Measurements from ENCODE around the gene PTPRT.
"Not testable (repeated sequence)": the region's sequence is repeated elsewhere in the genome, so short reads cannot be mapped to it uniquely, and the experiment has no call there.

PTPRT gene

DNA sequence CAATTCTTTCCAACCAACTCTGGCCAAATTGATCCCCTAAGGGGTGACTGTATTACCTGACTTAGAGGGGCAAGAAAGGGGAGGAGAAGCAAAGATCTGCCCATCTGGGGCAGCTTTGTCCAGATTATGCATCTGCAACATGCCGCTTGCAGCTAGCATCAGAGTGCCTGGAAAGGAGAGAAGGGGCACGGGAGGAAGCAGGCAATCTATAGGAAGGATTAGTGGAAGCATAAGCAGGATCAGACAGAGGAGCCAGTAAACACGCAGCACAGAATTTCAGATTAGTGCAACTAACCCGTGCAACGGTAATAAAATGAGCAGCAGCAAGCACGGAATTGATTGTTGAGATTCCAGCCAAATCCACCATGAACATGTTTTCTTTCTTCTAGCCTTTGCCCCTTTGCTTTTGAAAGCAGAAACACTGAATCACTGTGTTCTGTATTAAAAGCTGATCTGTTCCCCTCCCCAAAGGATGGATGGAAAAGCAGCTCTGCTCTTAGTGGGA, 927.9 kb downstream of the PTPRT start:
- no peak for DNase-seq

DNA sequence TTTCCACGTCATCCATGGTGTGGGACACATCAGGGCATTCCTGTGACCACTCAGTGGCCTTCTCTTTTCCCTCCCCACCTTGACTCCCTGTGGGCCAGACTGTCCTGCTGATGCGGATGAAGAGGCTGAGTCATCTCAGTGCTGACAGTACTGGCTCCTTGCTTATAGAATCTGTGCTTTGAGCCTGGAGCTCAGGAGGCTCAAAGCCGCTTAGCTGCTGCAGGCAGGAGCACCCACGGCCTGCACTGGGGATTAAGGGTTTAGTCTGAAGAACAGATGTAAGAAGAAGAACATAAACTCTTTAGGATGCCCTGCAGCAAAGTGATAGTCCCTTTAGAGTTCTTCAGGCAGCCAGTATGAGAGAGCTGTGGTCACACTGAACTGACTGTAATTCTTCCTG, 929.5 kb downstream of the PTPRT start:
- no peak for DNase-seq

DNA sequence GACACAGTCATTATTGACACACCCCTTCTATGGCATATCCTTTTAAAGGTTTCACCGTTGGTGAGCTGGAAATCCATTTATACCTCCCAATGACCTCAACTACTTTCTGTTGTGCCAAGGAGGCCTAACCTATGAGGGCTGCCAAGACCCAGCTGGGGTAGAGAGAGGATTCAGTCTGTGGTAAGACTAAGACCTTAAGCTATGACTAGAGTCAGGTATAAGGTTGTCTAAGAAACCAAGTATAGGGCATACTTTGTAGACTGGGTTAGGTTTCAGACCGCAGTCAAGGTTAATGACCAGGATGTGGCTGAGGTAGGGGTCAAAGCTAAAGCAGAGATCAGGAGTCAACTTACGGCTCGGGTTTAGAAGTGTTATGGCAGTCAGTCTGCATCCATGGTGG, 930.3 kb downstream of the PTPRT start:
- no peak for DNase-seq

DNA sequence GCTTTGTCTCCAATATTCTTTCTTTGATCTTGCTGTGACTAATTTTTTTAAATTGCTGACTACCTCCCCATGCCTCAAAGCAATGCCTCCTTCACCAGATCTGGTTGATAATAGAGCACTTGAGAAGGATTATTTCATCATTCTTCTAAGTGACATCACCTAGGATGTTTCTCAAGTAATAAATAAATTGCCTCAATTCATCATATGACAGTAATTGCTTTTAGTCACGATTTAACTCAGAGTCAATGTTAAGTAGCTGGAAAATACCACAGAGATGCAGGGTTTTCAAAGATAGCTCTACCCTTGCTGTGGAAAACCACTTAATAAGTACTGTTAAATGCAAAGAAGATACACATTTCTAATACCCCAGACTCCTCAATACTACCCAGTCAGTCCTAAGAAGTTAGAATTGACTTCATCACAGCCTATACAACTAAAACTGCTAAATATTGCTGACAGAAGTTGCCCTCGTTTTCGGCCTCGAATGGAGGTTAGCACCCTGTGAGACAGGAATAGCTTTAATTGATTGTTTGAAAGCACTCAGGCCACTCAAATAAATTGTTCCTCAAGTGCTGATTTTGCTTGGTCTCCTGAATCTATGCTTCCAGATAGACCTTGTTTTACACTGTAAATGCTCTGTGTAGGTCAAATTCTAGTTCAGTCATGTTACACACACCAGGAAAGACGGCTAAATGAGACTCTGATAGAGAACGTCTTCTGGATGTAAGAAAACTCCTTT, 931.0 kb downstream of the PTPRT start:
- no peak for DNase-seq

- no peak for DNase-seq
Measured at GRCh38 chr20:42255821-42256220, 933.9 kb downstream of the PTPRT start.

DNA sequence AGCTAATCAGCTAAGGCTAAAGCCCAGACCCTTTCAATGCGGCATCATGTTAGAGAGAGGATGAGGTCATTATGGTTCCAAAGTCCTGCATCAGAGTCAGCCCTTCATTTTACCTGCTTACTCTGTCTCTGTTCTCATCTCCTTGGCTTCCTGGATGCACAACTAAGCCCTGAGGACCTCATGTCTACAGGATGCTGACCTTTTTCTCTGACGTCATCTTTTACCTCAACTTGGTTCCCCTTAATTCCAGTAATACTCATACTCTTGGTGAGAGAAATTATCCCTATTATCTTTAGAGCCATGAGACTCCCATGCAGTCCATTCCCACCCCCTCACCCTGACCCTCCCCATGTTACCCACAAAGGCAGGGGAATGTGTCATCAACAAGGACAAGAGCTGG, 935.0 kb downstream of the PTPRT start:
- no peak for DNase-seq

DNA sequence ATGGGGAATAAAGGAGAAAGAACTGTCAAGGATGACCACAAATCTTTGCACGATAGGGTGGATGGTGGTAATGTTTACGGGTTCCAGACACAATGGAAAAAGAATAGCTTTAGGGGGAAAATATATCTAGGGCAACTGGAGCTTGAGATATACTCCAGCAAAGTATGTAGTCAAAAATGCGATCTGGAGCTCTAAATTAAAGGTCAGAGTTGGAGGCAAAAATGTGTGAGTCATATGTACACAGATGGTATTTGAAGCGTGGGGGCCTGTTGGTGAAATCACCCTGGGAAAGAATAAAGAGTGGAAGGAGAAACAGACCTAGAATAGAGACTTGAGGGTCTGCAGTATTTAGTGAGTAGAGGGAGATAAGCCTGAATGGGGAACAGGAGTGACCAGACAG, 937.6 kb downstream of the PTPRT start:
- no peak for DNase-seq

DNA sequence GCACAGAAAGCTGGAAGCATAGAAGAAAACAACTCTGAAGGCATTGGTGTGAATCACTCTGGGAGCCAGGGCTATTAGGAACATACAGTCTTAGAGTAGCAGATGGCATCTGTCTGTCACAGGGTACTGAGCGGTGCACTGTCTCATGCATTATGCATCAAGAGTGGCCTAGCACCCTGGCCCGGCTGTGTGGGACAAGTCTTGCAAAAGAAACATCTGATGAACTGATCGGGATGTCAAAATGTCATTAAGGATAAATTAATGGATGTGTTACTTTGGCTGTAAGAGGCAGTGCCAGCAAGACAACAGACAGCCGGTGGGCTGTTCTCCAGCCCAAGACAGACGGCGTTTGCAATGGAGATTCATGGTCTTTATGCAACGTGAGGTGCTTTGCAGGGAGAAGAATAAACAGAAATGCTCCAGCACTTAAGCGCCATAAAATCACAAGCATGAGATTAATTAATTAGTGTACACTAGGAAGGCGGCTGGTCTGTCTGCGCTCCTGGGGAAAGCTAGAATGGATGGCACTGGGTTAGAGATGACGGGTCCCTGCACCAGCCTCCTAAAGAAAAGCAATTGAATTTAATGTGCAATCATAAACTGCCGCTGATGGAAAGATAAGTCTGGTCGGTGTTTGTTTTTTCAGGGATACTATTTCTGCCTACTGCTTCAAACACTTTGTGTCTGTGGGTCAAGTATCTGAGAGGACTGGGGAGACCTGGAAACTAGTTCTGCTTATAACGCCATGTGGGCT, 970.9 kb downstream of the PTPRT start:
- no peak for DNase-seq

- DNase-seq = no peak
Measured at GRCh38 chr20:42214074-42214473, 975.6 kb downstream of the PTPRT start.

GRCh38 chr20:42212391-42212790, 977.3 kb downstream of the PTPRT start:
- no peak for DNase-seq

DNA sequence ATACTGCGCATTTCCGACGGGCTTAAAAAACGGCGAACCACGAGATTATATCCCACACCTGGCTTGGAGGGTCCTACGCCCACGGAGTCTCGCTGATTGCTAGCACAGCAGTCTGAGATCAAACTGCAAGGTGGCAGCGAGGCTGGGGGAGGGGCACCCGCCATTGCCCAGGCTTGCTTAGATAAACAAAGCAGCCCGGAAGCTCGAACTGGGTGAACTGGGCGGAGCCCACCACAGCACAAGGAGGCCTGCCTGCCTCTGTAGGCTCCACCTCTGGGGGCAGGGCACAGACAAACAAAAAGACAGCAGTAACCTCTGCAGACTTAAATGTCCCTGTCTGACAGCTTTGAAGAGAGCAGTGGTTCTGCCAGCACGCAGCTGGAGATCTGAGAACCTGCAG, 983.1 kb downstream of the PTPRT start:
- DNase-seq = not testable (repeated sequence)

- DNase-seq = no peak
Measured at GRCh38 chr20:42204109-42204660, 985.5 kb downstream of the PTPRT start.

DNA sequence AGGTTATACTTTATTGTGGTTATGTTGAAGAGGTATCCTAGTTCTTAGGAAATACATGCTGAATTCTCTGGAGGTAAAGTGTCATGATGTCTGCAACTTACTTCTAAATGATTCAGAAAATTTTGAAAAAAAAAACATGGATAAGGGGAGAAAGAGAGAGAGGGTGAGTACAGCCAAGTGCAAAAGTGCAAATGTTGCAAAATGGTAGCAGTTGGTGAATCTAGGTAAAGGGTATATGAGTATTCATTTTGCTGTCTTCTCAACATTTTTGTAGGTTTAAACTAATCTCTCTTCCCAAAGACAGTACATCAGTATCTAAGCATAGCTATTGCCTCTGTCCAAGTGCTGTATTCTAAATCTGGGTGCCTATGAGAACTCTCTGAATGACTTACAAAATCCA, 992.1 kb downstream of the PTPRT start:
- no peak for DNase-seq

GRCh38 chr20:42193119-42193518, 996.6 kb downstream of the PTPRT start:
- DNase-seq = no peak

DNA sequence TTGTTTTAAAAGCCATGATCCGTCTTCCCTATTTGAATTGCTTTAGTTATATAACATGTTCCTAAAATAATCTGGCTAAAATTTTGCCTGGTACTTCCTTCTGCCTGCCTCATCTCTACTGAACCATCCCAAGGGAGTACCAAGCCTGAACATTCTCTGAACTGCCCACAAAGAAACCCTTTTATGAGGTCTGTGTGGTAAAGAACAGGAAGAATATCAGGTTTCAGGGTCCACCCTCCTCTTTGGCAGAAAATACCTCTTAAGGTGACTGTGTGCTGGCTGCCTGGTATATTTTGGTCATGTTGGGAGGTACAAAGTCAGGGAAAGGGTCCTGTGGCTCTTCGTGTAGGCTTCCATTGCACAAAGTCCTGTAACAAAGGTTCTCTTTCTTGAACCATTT, 997.4 kb downstream of the PTPRT start:
- DNase-seq = no peak

GRCh38 chr20:42191140-42191860, 998.4 kb downstream of the PTPRT start:
- no peak for DNase-seq

- no peak for DNase-seq
Measured at GRCh38 chr20:42190084-42190483, 999.6 kb downstream of the PTPRT start.

- no peak for DNase-seq
Measured at GRCh38 chr20:42186337-42186736, 1003.4 kb downstream of the PTPRT start.

- no peak for DNase-seq
Measured at GRCh38 chr20:42183147-42183546, 1006.6 kb downstream of the PTPRT start.

DNA sequence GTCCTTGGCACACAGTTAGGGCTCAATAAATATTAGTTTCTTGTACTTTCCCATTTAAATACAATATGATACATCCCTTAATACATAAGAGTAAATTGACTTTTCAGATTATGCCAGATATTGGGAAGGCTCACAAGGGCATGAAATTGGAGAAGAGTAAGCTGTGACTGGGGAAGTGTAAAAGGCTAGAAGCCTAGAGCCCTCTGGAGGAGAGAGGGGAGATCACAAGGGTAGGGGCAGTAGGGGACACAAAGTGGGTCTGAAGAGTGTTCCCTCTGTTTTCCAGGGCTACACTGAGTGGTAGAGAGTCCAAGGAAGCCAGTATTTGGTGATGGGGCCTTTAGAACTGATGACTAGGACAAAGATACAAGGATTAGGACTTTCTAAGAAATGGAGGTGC, 1008.6 kb downstream of the PTPRT start:
- no peak for DNase-seq

DNA sequence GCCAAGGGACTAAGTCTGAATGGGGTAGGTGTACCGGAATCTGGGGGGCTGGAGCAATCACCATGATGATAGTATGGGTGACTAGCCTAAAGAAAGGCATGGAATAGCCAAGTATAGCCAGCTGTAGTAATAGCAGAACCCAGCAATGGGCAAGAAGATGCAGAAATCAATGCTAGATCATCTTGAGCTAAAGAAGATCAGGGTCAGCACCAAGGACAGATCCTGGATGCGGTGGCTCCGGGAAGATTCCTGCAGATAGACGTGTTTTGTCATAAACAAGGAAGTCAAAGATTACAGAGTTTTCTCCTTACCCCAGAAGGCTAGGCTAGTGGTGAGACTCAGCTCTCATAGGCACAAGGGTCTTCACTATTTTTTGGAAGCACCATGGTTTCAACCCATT, 1009.9 kb downstream of the PTPRT start:
- no peak for DNase-seq

GRCh38 chr20:42173440-42173839, 1016.3 kb downstream of the PTPRT start:
- no peak for DNase-seq

DNA sequence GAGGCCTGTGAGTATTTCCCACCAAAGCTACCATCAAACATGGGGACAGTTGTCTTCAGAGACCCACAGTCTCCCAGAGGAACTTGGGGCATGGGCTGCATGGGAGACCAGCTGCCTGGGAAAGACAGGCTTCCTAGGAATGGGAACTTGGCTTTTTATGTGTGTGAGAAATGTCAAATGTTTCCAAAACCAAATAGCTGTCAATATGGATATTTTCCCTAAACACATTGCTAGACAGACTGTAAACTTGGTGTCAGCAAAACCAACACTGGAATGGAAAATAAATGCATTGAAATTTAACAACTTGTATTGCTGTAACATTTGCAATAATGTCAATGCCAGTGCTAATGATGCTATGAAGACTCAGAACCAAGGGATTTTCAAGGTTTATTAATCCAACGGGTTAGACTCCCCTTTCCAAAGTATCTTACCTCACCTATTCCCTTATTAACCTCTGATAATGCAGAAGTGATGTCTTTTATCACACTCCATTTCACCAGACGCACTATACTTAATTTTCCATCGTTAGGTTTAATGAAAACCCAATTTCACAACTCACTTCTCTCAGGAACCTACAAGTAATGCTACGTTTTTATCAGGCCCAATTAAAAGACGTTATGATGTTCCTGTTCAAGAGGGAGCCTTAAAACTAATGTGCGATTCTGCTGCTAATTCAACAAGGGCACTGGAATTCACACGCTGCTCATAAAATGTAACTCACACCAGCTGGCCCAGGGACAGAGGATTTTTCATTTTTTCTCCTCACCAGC, 1025.4 kb downstream of the PTPRT start:
- no peak for DNase-seq
